ENCODE results near the gene SLC22A17.
"Not testable (repeated sequence)": the region's sequence is repeated elsewhere in the genome, so short reads cannot be mapped to it uniquely, and the experiment has no call there.

The SLC22A17 gene

GRCh38 chr14:23352506-23353432, at the start of gene SLC22A17:
Gene SLC22A17 (minus strand): TSS chr14:23352887.
- H3K4me1 Mint-ChIP-seq = peaks cover 21% of the 10 kb centered on the region
- peaks cover 1% of the 10 kb centered on the region for H3K27me3 Mint-ChIP-seq
- H3K4me3 Mint-ChIP-seq = peak within 1 kb of the TSS; percentile 81
- peak within 1 kb of the TSS; percentile 81 for H3K27ac Mint-ChIP-seq
- H3K9me3 Mint-ChIP-seq = no peaks in the 10 kb centered on the region
- H3K36me3 Mint-ChIP-seq = no peaks in the 10 kb centered on the region

- H3K27me3 Mint-ChIP-seq = peaks cover 2% of the 10 kb centered on the region
- H3K4me1 Mint-ChIP-seq = no peaks in the 10 kb centered on the region
- H3K36me3 Mint-ChIP-seq = no peaks in the 10 kb centered on the region
- H3K27ac Mint-ChIP-seq = no peak overlapping the region
- no peak overlapping the region for H3K4me3 Mint-ChIP-seq
- no peaks in the 10 kb centered on the region for H3K9me3 Mint-ChIP-seq
These were observed 48.6 kb upstream of the SLC22A17 start for GRCh38 chr14:23401291-23401690.

GRCh38 chr14:23400496-23401149, 47.9 kb upstream of the SLC22A17 start:
- not testable (repeated sequence) for H3K4me3 Mint-ChIP-seq, H3K36me3 Mint-ChIP-seq, H3K9me3 Mint-ChIP-seq, H3K4me1 Mint-ChIP-seq, H3K27me3 Mint-ChIP-seq, H3K27ac Mint-ChIP-seq

- Mint-ChIP-seq H3K4me3 (no peak overlapping the region), H3K4me1 (no peaks in the 10 kb centered on the region), H3K9me3 (no peaks in the 10 kb centered on the region), H3K27ac (no peak overlapping the region), H3K27me3 (peaks cover 2% of the 10 kb centered on the region), H3K36me3 (no peaks in the 10 kb centered on the region)
These were observed 46.9 kb upstream of the SLC22A17 start for GRCh38 chr14:23399591-23399990.

GRCh38 chr14:23399136-23399535, 46.4 kb upstream of the SLC22A17 start:
- Mint-ChIP-seq H3K4me1 (no peaks in the 10 kb centered on the region), H3K27ac (no peak overlapping the region), H3K9me3 (no peaks in the 10 kb centered on the region), H3K27me3 (peaks cover 2% of the 10 kb centered on the region), H3K4me3 (no peak overlapping the region), H3K36me3 (no peaks in the 10 kb centered on the region)

- Mint-ChIP-seq H3K4me1 (no peaks in the 10 kb centered on the region), H3K27me3 (peaks cover 2% of the 10 kb centered on the region), H3K36me3 (no peaks in the 10 kb centered on the region), H3K27ac (no peak overlapping the region), H3K9me3 (no peaks in the 10 kb centered on the region), H3K4me3 (no peak overlapping the region)
These were observed 45.7 kb upstream of the SLC22A17 start for GRCh38 chr14:23398348-23398747.

- H3K27ac Mint-ChIP-seq = no peak overlapping the region
- no peaks in the 10 kb centered on the region for H3K36me3 Mint-ChIP-seq
- no peak overlapping the region for H3K4me3 Mint-ChIP-seq
- no peaks in the 10 kb centered on the region for H3K9me3 Mint-ChIP-seq
- peaks cover 2% of the 10 kb centered on the region for H3K27me3 Mint-ChIP-seq
- H3K4me1 Mint-ChIP-seq = no peaks in the 10 kb centered on the region
These were observed 44.2 kb upstream of the SLC22A17 start for GRCh38 chr14:23396781-23397407.

- H3K9me3 Mint-ChIP-seq = no peaks in the 10 kb centered on the region
- H3K27me3 Mint-ChIP-seq = peaks cover 2% of the 10 kb centered on the region
- H3K4me3 Mint-ChIP-seq = no peak overlapping the region
- H3K36me3 Mint-ChIP-seq = no peaks in the 10 kb centered on the region
- no peak overlapping the region for H3K27ac Mint-ChIP-seq
- no peaks in the 10 kb centered on the region for H3K4me1 Mint-ChIP-seq
These were observed 43.4 kb upstream of the SLC22A17 start for GRCh38 chr14:23396126-23396525.

- Mint-ChIP-seq H3K9me3 (no peaks in the 10 kb centered on the region), H3K4me1 (no peaks in the 10 kb centered on the region), H3K36me3 (no peaks in the 10 kb centered on the region), H3K27me3 (no peaks in the 10 kb centered on the region), H3K27ac (no peak overlapping the region), H3K4me3 (no peak overlapping the region)
These were observed 39.9 kb upstream of the SLC22A17 start for GRCh38 chr14:23392613-23393012.

- H3K27me3 Mint-ChIP-seq, H3K36me3 Mint-ChIP-seq, H3K9me3 Mint-ChIP-seq, H3K4me1 Mint-ChIP-seq, H3K4me3 Mint-ChIP-seq, H3K27ac Mint-ChIP-seq: not testable (repeated sequence)
These were observed 37.2 kb upstream of the SLC22A17 start for GRCh38 chr14:23389871-23390270.

- no peak overlapping the region for H3K27ac Mint-ChIP-seq
- H3K27me3 Mint-ChIP-seq = no peaks in the 10 kb centered on the region
- no peaks in the 10 kb centered on the region for H3K9me3 Mint-ChIP-seq
- no peaks in the 10 kb centered on the region for H3K36me3 Mint-ChIP-seq
- no peak overlapping the region for H3K4me3 Mint-ChIP-seq
- no peaks in the 10 kb centered on the region for H3K4me1 Mint-ChIP-seq
These were observed 36.7 kb upstream of the SLC22A17 start for GRCh38 chr14:23389396-23389795.

GRCh38 chr14:23388996-23389395, 36.3 kb upstream of the SLC22A17 start:
- Mint-ChIP-seq H3K9me3 (no peaks in the 10 kb centered on the region), H3K27ac (no peak overlapping the region), H3K36me3 (no peaks in the 10 kb centered on the region), H3K4me3 (no peak overlapping the region), H3K4me1 (no peaks in the 10 kb centered on the region), H3K27me3 (no peaks in the 10 kb centered on the region)

GRCh38 chr14:23387916-23388882, 35.5 kb upstream of the SLC22A17 start:
- no peak overlapping the region for H3K4me3 Mint-ChIP-seq
- H3K36me3 Mint-ChIP-seq = no peaks in the 10 kb centered on the region
- no peak overlapping the region for H3K27ac Mint-ChIP-seq
- H3K27me3 Mint-ChIP-seq = no peaks in the 10 kb centered on the region
- no peaks in the 10 kb centered on the region for H3K4me1 Mint-ChIP-seq
- H3K9me3 Mint-ChIP-seq = no peaks in the 10 kb centered on the region

GRCh38 chr14:23386999-23387398, 34.3 kb upstream of the SLC22A17 start:
- H3K4me3 Mint-ChIP-seq = no peak overlapping the region
- no peaks in the 10 kb centered on the region for H3K27me3 Mint-ChIP-seq
- no peaks in the 10 kb centered on the region for H3K4me1 Mint-ChIP-seq
- no peaks in the 10 kb centered on the region for H3K9me3 Mint-ChIP-seq
- H3K27ac Mint-ChIP-seq = no peak overlapping the region
- H3K36me3 Mint-ChIP-seq = no peaks in the 10 kb centered on the region

- H3K27me3 Mint-ChIP-seq, H3K27ac Mint-ChIP-seq, H3K36me3 Mint-ChIP-seq, H3K9me3 Mint-ChIP-seq, H3K4me1 Mint-ChIP-seq, H3K4me3 Mint-ChIP-seq: not testable (repeated sequence)
These were observed 33.6 kb upstream of the SLC22A17 start for GRCh38 chr14:23386266-23386657.

All from activated naive CD4-positive, alpha-beta T cell treated with anti-CD3 and anti-CD28 coated beads, Interleukin-2, amount 50 U/mL, for 24 hours (primary cell).